ENCODE measurements around the gene GNG8.

Gene GNG8

DNA sequence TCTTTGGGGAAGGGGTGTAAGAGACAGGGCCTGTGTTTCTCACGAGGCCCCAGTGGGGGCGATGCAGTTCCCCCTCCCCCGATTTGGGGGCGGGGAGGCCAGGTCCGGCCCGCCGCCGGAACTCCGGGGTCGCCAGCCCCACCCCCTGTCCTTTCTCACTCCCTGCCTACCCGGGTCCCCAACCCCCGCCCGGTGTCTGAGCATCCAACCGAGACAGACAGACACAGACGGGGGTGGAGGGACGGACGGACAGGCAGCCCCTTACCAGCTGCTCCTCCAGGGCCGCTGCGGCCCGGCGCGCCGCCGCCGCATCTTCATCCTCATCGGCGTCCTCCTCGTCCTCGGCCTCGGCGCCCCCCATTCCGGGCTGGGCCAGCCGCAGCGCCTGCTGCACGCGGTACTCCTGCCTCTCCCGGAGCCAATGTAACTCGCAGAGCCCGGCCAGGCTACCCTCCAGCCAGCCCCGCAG, 24.6 kb upstream of the GNG8 start:
- Histone ChIP-seq H3K4me3 (ENCODE audit: low read depth in 1 of 5, low read length in 5 of 5) (peak overlapping the region; percentile 29 to 82 (median 64)), H3K9me3 (ENCODE audit: control insufficient read depth in 5 of 5, low read length in 5 of 5) (no peaks in the 10 kb centered on the region), H3K27me3 (ENCODE audit: control insufficient read depth in 5 of 5, insufficient read depth in 4 of 5, low read length in 5 of 5) (peaks cover 13 to 21% (median 19%) of the 10 kb centered on the region in 5 donors), H3K4me1 (ENCODE audit: control insufficient read depth in 5 of 5, insufficient read depth in 5 of 5, low read length in 5 of 5) (peaks cover 0 to 26% (median 24%) of the 10 kb centered on the region in 5 donors), H3K36me3 (ENCODE audit: control insufficient read depth in 5 of 5, insufficient read depth in 5 of 5, low read length in 5 of 5) (no peaks in the 10 kb centered on the region), H3K9ac (ENCODE audit: low read length in 5 of 5) (peak overlapping the region in 4 of 5 donors; percentile 51 to 72 (median 57)), H3K27ac (ENCODE audit: low read depth, low read length) (no peak overlapping the region)

DNA sequence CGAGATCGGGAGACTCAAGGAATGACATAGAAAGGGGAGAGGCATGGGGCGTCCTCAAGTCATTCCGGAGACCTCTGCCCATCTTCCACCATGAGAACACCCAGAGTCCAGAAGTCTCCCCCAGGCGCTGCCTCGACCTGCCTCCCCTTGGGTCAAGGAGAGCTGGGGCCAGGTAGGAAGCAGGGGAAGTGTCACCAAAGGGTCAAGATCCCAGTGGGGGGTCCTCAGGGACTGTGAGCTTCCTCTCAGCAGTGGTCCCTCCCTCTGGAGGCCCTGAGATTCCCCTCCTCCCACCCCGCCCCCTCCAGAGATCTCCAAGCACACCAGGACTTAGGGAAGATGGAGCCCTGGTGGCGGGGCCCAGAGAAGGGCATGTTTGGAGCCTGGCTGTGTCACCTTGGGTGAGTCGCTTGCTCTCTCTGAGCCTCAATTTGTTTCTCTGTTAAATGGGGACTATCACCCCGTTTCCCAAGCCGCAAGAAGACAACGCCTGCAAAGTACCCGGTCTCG, 24.1 kb upstream of the GNG8 start:
- H3K4me1 ChIP-seq (ENCODE audit: control insufficient read depth in 5 of 5, insufficient read depth in 5 of 5, low read length in 5 of 5): peaks cover 0 to 26% (median 24%) of the 10 kb centered on the region in 5 donors
- H3K9ac ChIP-seq (ENCODE audit: low read length in 5 of 5): peak overlapping the region in 3 of 5 donors; percentile 51 to 72 (median 56)
- peaks cover 13 to 21% (median 19%) of the 10 kb centered on the region in 5 donors for H3K27me3 ChIP-seq (ENCODE audit: control insufficient read depth in 5 of 5, insufficient read depth in 4 of 5, low read length in 5 of 5)
- H3K4me3 ChIP-seq (ENCODE audit: low read depth in 1 of 5, low read length in 5 of 5): peak overlapping the region; percentile 29 to 82 (median 64)
- no peak overlapping the region for H3K27ac ChIP-seq (ENCODE audit: low read depth, low read length)
- H3K9me3 ChIP-seq (ENCODE audit: control insufficient read depth in 5 of 5, low read length in 5 of 5): no peaks in the 10 kb centered on the region
- H3K36me3 ChIP-seq (ENCODE audit: control insufficient read depth in 5 of 5, insufficient read depth in 5 of 5, low read length in 5 of 5): no peaks in the 10 kb centered on the region

DNA sequence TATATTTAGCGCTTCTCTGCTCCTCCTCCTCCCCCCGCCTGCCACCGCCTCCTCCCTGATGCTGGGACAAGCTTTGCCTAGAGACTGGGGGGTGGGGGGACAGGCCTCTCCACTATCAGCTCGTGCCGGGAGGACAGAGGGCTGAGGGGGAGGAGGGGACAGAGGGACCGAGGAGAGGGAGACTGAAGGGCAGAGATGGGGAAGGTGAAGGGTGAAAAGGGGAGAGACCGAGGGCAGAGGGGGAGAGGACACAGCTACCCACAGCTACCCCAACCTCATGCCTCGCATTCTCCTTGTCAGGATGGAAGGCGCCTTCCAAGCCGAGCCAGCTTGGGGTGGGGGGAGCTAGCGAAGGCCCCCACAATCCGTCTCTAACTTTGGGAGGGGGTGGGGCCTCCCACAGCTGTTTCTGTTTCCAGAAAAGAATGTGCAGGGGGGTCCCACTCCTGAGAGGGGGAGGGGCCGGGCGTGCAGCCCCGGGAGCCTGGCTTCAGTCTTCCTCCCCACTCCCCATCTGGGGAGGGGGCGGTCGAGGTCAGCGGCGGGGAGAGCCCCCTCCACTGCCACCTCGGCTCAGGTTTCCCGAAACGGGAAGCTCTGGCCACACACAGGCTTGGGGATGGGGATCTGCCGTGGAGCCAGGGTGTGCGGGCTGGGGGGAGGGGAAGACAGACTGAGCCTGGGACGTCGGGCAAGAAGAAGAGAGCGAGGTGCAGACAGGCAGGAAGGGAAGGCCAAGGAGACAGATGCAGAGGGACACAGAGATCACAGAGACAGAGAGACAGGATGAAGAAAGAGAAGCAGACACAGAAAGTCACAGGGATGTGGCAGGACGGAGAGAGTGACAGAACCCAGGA, 23.4 kb upstream of the GNG8 start:
- Histone ChIP-seq H3K27me3 (ENCODE audit: control insufficient read depth in 5 of 5, insufficient read depth in 4 of 5, low read length in 5 of 5) (peaks cover 13 to 22% (median 19%) of the 10 kb centered on the region in 5 donors), H3K9me3 (ENCODE audit: control insufficient read depth in 5 of 5, low read length in 5 of 5) (no peaks in the 10 kb centered on the region), H3K27ac (ENCODE audit: low read depth, low read length) (no peak overlapping the region), H3K4me3 (ENCODE audit: low read depth in 1 of 5, low read length in 5 of 5) (peak overlapping the region; percentile 22 to 74 (median 48)), H3K36me3 (ENCODE audit: control insufficient read depth in 5 of 5, insufficient read depth in 5 of 5, low read length in 5 of 5) (no peaks in the 10 kb centered on the region), H3K9ac (ENCODE audit: low read length in 5 of 5) (peak overlapping the region in 1 of 5 donors; percentile 51), H3K4me1 (ENCODE audit: control insufficient read depth in 5 of 5, insufficient read depth in 5 of 5, low read length in 5 of 5) (peaks cover 0 to 26% (median 24%) of the 10 kb centered on the region in 5 donors)

DNA sequence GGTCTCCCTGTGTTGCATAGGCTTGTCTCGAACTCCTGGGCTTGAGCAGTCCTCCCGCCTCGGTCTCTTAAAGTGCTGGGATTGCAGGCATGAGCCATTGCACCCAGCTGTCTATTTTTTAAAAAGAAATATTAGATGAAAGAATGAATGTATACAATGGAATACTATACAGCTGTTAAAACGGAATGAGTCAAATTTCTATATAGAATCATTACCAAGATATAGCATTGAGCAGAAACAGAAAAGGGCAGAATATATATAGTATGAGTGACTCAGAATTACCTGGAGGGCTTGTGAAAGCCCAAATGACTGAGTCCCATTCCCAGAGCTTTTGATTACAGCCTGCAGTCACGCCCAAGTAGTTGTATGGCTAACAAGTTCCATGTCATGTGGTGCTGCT, 20.5 kb upstream of the GNG8 start:
- Histone ChIP-seq H3K27ac (ENCODE audit: low read depth, low read length) (no peak overlapping the region), H3K36me3 (ENCODE audit: control insufficient read depth in 5 of 5, insufficient read depth in 5 of 5, low read length in 5 of 5) (no peaks in the 10 kb centered on the region), H3K9ac (ENCODE audit: low read length in 5 of 5) (no peak overlapping the region), H3K4me1 (ENCODE audit: control insufficient read depth in 5 of 5, insufficient read depth in 5 of 5, low read length in 5 of 5) (peaks cover 0 to 21% (median 20%) of the 10 kb centered on the region in 5 donors), H3K9me3 (ENCODE audit: control insufficient read depth in 5 of 5, low read length in 5 of 5) (no peaks in the 10 kb centered on the region), H3K4me3 (ENCODE audit: low read depth in 1 of 5, low read length in 5 of 5) (no peak overlapping the region), H3K27me3 (ENCODE audit: control insufficient read depth in 5 of 5, insufficient read depth in 4 of 5, low read length in 5 of 5) (peaks cover 13 to 23% (median 20%) of the 10 kb centered on the region in 5 donors)

DNA sequence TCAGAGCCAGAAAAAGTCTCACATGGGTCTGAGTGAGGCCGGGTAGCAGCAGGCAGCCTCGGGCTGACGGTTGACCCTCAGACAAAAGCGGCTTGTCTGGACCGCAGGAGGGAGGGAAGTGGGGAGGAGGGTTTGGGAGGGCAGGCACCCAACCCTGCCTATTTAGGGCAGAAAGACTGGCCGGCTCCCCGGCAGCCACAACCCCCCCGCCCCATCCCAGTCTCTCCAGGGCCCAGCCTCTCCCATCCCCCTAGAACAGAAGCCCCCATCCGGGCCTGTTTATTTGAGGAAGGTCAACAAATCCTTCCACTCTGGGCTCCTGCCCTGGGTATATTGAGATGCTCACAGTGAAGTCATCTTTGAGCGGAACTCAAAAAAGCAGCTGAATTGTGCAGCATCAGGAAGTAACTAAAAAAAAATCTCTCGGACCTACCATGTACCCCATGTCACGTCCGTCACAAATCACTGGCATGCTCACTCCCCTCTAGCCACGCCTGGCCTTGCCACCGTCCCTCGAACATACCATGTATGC, 18.7 kb upstream of the GNG8 start:
- no peaks in the 10 kb centered on the region for H3K9me3 ChIP-seq (ENCODE audit: control insufficient read depth in 5 of 5, low read length in 5 of 5)
- peaks cover 9 to 16% (median 13%) of the 10 kb centered on the region in 5 donors for H3K27me3 ChIP-seq (ENCODE audit: control insufficient read depth in 5 of 5, insufficient read depth in 4 of 5, low read length in 5 of 5)
- H3K9ac ChIP-seq (ENCODE audit: low read length in 5 of 5): no peak overlapping the region
- no peak overlapping the region for H3K4me3 ChIP-seq (ENCODE audit: low read depth in 1 of 5, low read length in 5 of 5)
- H3K27ac ChIP-seq (ENCODE audit: low read depth, low read length): no peak overlapping the region
- peaks cover 0 to 7% (median 6%) of the 10 kb centered on the region in 5 donors for H3K4me1 ChIP-seq (ENCODE audit: control insufficient read depth in 5 of 5, insufficient read depth in 5 of 5, low read length in 5 of 5)
- no peaks in the 10 kb centered on the region for H3K36me3 ChIP-seq (ENCODE audit: control insufficient read depth in 5 of 5, insufficient read depth in 5 of 5, low read length in 5 of 5)

DNA sequence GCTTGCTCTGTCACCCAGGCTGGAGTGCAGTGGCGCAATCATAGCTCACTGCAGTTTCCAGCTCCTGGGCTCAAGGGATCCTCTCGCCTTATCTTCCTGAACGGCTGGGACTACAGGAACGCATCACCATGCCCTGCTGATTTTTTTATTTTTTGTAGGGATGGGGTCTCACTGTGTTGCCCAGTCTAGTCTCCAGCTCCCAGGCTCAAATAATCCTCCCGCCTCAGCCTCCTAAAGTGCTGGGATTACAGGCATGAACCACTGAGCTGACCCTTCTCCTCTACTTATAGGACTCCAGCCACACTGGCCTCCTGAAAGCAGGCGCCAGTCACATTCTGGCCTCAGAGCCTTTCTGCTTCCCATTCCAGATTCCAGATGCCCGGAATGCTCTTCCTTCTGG, 14.4 kb upstream of the GNG8 start:
- no peaks in the 10 kb centered on the region for H3K4me1 ChIP-seq (ENCODE audit: control insufficient read depth in 5 of 5, insufficient read depth in 5 of 5, low read length in 5 of 5)
- no peak overlapping the region for H3K4me3 ChIP-seq (ENCODE audit: low read depth in 1 of 5, low read length in 5 of 5)
- no peak overlapping the region for H3K9ac ChIP-seq (ENCODE audit: low read length in 5 of 5)
- no peak overlapping the region for H3K27ac ChIP-seq (ENCODE audit: low read depth, low read length)
- H3K9me3 ChIP-seq (ENCODE audit: control insufficient read depth in 5 of 5, low read length in 5 of 5): peaks cover 0 to 6% (median 2%) of the 10 kb centered on the region in 5 donors
- H3K27me3 ChIP-seq (ENCODE audit: control insufficient read depth in 5 of 5, insufficient read depth in 4 of 5, low read length in 5 of 5): peaks cover 3 to 9% (median 6%) of the 10 kb centered on the region in 5 donors
- H3K36me3 ChIP-seq (ENCODE audit: control insufficient read depth in 5 of 5, insufficient read depth in 5 of 5, low read length in 5 of 5): no peaks in the 10 kb centered on the region

DNA sequence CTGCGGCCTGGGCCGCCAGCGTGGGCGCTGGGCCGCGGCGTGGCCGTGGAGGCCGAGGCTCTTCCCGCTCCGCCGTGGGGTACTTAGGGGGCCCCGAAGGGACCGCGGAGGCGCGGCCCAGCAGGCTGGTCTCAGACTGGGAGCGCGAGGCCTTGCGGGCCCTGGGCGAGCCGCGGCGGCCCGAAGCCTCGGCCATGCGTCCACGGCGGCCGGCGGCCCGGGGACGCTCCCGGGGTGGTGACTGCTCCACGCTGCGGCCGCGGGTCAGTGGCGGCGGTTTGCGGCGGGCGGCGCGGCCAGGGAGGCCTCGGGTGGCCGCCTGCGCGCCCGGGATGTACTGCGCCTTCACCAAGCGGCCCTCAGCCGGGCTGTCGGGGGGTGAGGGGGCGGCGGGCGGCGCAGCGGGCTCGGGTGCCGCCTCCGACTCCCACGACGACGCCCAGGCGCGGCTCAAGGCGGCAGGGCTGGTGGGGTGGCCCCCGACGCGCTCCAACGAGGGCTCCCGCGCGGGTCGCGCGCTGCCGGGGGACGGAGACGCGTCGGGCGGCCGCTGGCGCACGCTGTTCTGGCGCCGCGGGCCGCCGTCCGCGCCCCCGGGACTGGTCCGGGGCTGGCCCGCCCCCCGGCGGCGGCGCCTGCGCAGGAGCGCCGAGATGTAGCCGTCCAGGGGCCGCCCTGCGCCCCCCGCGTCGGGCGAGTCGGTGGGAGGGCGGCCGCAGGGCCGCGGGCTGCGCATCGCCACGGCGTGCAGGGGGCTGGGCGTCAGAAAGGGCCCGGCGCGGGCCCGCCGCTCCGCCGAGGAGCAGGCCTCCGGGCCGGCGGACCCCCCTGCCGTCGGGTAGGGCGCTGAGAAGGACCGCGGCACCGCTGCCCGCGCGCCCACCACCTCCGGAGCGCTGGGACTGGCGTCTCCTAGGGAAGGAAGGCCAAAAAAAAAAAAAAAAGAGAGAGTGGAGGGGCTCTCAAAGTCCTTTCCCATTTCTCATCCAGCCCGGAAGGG, 13.3 kb upstream of the GNG8 start:
- H3K9ac ChIP-seq (ENCODE audit: low read length in 5 of 5): no peak overlapping the region
- no peak overlapping the region for H3K4me3 ChIP-seq (ENCODE audit: low read depth in 1 of 5, low read length in 5 of 5)
- no peaks in the 10 kb centered on the region for H3K4me1 ChIP-seq (ENCODE audit: control insufficient read depth in 5 of 5, insufficient read depth in 5 of 5, low read length in 5 of 5)
- no peak overlapping the region for H3K27ac ChIP-seq (ENCODE audit: low read depth, low read length)
- peaks cover 3 to 11% (median 6%) of the 10 kb centered on the region in 5 donors for H3K27me3 ChIP-seq (ENCODE audit: control insufficient read depth in 5 of 5, insufficient read depth in 4 of 5, low read length in 5 of 5)
- peaks cover 0 to 6% (median 2%) of the 10 kb centered on the region in 5 donors for H3K9me3 ChIP-seq (ENCODE audit: control insufficient read depth in 5 of 5, low read length in 5 of 5)
- H3K36me3 ChIP-seq (ENCODE audit: control insufficient read depth in 5 of 5, insufficient read depth in 5 of 5, low read length in 5 of 5): no peaks in the 10 kb centered on the region

DNA sequence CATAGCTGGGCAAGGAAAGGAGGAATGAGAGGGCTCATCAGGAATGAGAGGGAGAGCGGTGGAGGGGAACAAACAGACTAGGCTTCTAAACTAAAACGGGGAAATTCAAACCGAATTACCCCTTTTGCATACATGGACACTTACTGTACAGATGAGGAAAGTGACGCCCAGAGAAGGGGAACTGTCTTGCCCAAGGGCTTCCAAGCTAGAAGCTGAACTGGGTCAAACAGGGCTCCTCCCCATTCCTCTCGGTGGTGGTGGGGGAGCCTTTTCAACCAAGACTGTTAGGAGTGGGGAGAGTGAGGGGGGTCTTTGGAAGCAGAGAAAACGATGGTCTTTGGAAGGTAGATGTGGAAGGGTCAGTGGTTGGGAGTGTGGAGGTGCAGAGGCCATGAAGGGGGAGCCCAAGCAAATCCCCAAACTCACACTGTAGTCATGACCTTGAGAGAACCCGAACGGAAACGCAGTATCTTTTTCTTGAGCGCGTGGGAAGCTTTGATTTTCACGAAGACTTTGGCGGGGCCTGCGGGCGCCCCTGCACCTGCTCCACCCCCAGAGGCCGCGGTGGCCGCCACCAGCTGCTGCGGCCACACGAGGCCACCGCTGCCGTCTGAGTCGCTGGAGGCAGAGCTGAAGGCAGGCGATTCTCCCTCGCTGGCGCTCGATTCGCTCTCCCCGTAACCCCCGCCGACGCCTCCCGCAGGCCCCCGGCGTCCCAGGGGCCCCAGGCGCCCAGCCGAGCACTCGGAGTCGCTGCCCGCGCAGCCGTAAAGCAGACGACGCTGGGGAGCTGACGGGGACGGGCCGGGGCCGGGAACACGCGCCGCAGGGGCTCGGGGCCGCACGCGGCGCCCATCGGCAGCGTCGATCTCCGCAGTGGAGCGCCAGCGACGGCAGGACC, 12.3 kb upstream of the GNG8 start:
- H3K36me3 ChIP-seq (ENCODE audit: control insufficient read depth in 5 of 5, insufficient read depth in 5 of 5, low read length in 5 of 5): no peaks in the 10 kb centered on the region
- H3K27ac ChIP-seq (ENCODE audit: low read depth, low read length): no peak overlapping the region
- no peak overlapping the region for H3K4me3 ChIP-seq (ENCODE audit: low read depth in 1 of 5, low read length in 5 of 5)
- H3K9ac ChIP-seq (ENCODE audit: low read length in 5 of 5): no peak overlapping the region
- no peaks in the 10 kb centered on the region for H3K4me1 ChIP-seq (ENCODE audit: control insufficient read depth in 5 of 5, insufficient read depth in 5 of 5, low read length in 5 of 5)
- H3K27me3 ChIP-seq (ENCODE audit: control insufficient read depth in 5 of 5, insufficient read depth in 4 of 5, low read length in 5 of 5): peaks cover 0 to 11% (median 6%) of the 10 kb centered on the region in 5 donors
- H3K9me3 ChIP-seq (ENCODE audit: control insufficient read depth in 5 of 5, low read length in 5 of 5): peaks cover 0 to 6% (median 2%) of the 10 kb centered on the region in 5 donors

DNA sequence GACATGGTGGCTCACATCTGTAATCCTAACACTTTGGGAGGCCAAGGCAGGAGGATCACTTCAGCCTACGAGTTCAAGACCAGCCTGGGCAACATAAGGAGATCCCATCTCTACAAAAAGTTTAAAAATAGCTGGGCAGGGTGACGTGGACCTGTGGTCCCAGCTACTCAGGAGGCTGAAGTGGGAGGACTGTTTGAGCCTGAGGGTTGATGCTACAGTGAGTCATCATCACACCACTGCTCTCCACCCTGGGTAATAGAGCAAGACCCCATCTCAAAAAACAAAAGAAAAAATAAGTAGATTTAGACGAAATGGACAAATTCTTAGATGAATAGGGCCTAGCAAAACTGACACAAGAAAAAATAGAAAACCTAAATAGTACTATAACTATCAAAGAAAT, 10.4 kb upstream of the GNG8 start:
- H3K9me3 ChIP-seq (ENCODE audit: control insufficient read depth in 5 of 5, low read length in 5 of 5): peaks cover 0 to 6% (median 2%) of the 10 kb centered on the region in 5 donors
- no peak overlapping the region for H3K9ac ChIP-seq (ENCODE audit: low read length in 5 of 5)
- H3K4me3 ChIP-seq (ENCODE audit: low read depth in 1 of 5, low read length in 5 of 5): no peak overlapping the region
- peaks cover 0 to 16% (median 6%) of the 10 kb centered on the region in 5 donors for H3K27me3 ChIP-seq (ENCODE audit: control insufficient read depth in 5 of 5, insufficient read depth in 4 of 5, low read length in 5 of 5)
- no peaks in the 10 kb centered on the region for H3K36me3 ChIP-seq (ENCODE audit: control insufficient read depth in 5 of 5, insufficient read depth in 5 of 5, low read length in 5 of 5)
- H3K27ac ChIP-seq (ENCODE audit: low read depth, low read length): no peak overlapping the region
- no peaks in the 10 kb centered on the region for H3K4me1 ChIP-seq (ENCODE audit: control insufficient read depth in 5 of 5, insufficient read depth in 5 of 5, low read length in 5 of 5)

All from subcutaneous abdominal adipose tissue (tissue), 5 donors.